DOHH2 (cell line): ENCODE data around the gene ADIPOQ.
"Not testable (repeated sequence)": the region's sequence is repeated elsewhere in the genome, so short reads cannot be mapped to it uniquely, and the experiment has no call there.

Experiments used
- H3F3A ChIP-seq: fragments of 200-600 bp; sonication (generic), shearing (Covaris generic); 2 replicates; pipeline ENCODE4 v1.6.0; 2016; ENCODE audit warnings: antibody characterized with exemption, mild to moderate bottlenecking; ENCODE audit not compliant: control insufficient read depth, insufficient read depth
- H3K27ac ChIP-seq: fragments of 200-600 bp; sonication (generic); 2 replicates; pipeline ENCODE4 v1.5.1; 2014; ENCODE audit warnings: low read depth, mild to moderate bottlenecking, low read length, moderate library complexity
- H3K27me3 ChIP-seq: fragments of 200-600 bp; sonication (generic); 2 replicates; pipeline ENCODE4 v1.6.1; 2014; ENCODE audit warnings: mild to moderate bottlenecking, low read length, mixed read lengths; ENCODE audit not compliant: control insufficient read depth
- H3K36me3 ChIP-seq: fragments of 200-600 bp; sonication (generic); 2 replicates; pipeline ENCODE4 v1.6.1; 2014; ENCODE audit warnings: mild to moderate bottlenecking, low read length, moderate library complexity, mixed read lengths; ENCODE audit not compliant: control insufficient read depth
- H3K4me1 ChIP-seq: fragments of 200-600 bp; sonication (generic); 2 replicates; pipeline ENCODE4 v1.6.1; 2014; ENCODE audit warnings: mild to moderate bottlenecking, low read length, mixed read lengths; ENCODE audit not compliant: control insufficient read depth
- H3K4me2 ChIP-seq: fragments of 200-600 bp; sonication (generic); 2 replicates; pipeline ENCODE4 v1.6.0; 2014; ENCODE audit warnings: mild to moderate bottlenecking, low read length, moderate library complexity
- H3K4me3 ChIP-seq: fragments of 200-600 bp; sonication (generic); 2 replicates; pipeline ENCODE4 v1.5.1; 2014; ENCODE audit warnings: mild to moderate bottlenecking, low read length, mixed read lengths
- H3K79me2 ChIP-seq: fragments of 200-600 bp; sonication (generic); 2 replicates; pipeline ENCODE4 v1.6.1; 2014; ENCODE audit warnings: mild to moderate bottlenecking, low read length, mixed read lengths; ENCODE audit not compliant: control insufficient read depth
- H3K9me2 ChIP-seq: fragments of 200-600 bp; sonication (generic); replicated peaks from 2 replicates; pipeline ENCODE4 v1.6.1; 2014; ENCODE audit warnings: mild to moderate bottlenecking, low read length, mixed read lengths; ENCODE audit not compliant: control insufficient read depth
- H3K9me3 ChIP-seq: fragments of 200-600 bp; sonication (generic); 2 replicates; pipeline ENCODE4 v1.6.1; 2014; ENCODE audit warnings: antibody characterized with exemption, low read length, mixed read lengths; ENCODE audit not compliant: control insufficient read depth, insufficient read depth
- H4K20me1 ChIP-seq: fragments of 200-600 bp; sonication (generic); 2 replicates; pipeline ENCODE4 v1.6.0; 2014; ENCODE audit warnings: low read depth, mild to moderate bottlenecking, antibody characterized with exemption, low read length, moderate library complexity; ENCODE audit not compliant: control insufficient read depth, insufficient read depth
- CTCF ChIP-seq: fragments of 200-600 bp; sonication (generic); IDR thresholded peaks from one replicate; pipeline ENCODE4 v1.5.1; 2014; ENCODE audit warnings: antibody characterized with exemption, mild to moderate bottlenecking, low read depth, low read length; ENCODE audit not compliant: poor library complexity, severe bottlenecking
- EZH2phosphoT487 ChIP-seq: fragments of 200-600 bp; sonication (generic); IDR thresholded peaks from 2 replicates; pipeline ENCODE4 v1.6.1; 2017; ENCODE audit warnings: borderline replicate concordance, mild to moderate bottlenecking, antibody characterized with exemption, low read length, moderate library complexity, mixed read lengths

ADIPOQ gene

GRCh38 chr3:186890911-186891310 is 48.4 kb downstream of the ADIPOQ start:
- H3K4me2 ChIP-seq, result no peak overlapping the region
- no peaks in the 10 kb centered on the region for H3K9me2 ChIP-seq
- H4K20me1 ChIP-seq, result no peaks in the 10 kb centered on the region
- H3F3A ChIP-seq, result no peaks in the 10 kb centered on the region
- H3K27ac ChIP-seq, result no peak overlapping the region
- peaks cover 19% of the 10 kb centered on the region for H3K27me3 ChIP-seq
- no peaks in the 10 kb centered on the region for H3K36me3 ChIP-seq
- H3K9me3 ChIP-seq, result no peaks in the 10 kb centered on the region
- no peak for TF ChIP-seq EZH2phosphoT487
- no peak for TF ChIP-seq CTCF
- no peaks in the 10 kb centered on the region for H3K79me2 ChIP-seq
- H3K4me3 ChIP-seq, result no peak overlapping the region
- no peaks in the 10 kb centered on the region for H3K4me1 ChIP-seq

GRCh38 chr3:186893071-186893470 is 50.6 kb downstream of the ADIPOQ start:
- H3K9me3 ChIP-seq, H3K36me3 ChIP-seq, H3K4me1 ChIP-seq, H4K20me1 ChIP-seq, H3K9me2 ChIP-seq, H3K4me2 ChIP-seq, H3F3A ChIP-seq, H3K79me2 ChIP-seq, H3K27ac ChIP-seq, H3K4me3 ChIP-seq: not testable (repeated sequence)
- H3K27me3 ChIP-seq, result peaks cover 15% of the 10 kb centered on the region

GRCh38 chr3:186895406-186895805 is 52.9 kb downstream of the ADIPOQ start:
- H3K79me2 ChIP-seq, result no peaks in the 10 kb centered on the region
- no peaks in the 10 kb centered on the region for H4K20me1 ChIP-seq
- no peak overlapping the region for H3K27ac ChIP-seq
- no peak overlapping the region for H3K4me2 ChIP-seq
- no peak overlapping the region for H3K4me3 ChIP-seq
- H3K4me1 ChIP-seq, result no peaks in the 10 kb centered on the region
- no peaks in the 10 kb centered on the region for H3K9me2 ChIP-seq
- no peaks in the 10 kb centered on the region for H3K9me3 ChIP-seq
- peaks cover 5% of the 10 kb centered on the region for H3K27me3 ChIP-seq
- TF ChIP-seq EZH2phosphoT487 (no peak), CTCF (no peak)
- no peaks in the 10 kb centered on the region for H3F3A ChIP-seq
- H3K36me3 ChIP-seq, result no peaks in the 10 kb centered on the region

- H3K4me2 ChIP-seq, result no peak overlapping the region
- H3K9me3 ChIP-seq, result no peaks in the 10 kb centered on the region
- no peaks in the 10 kb centered on the region for H3K36me3 ChIP-seq
- TF ChIP-seq EZH2phosphoT487, result no peak
- no peak for TF ChIP-seq CTCF
- no peak overlapping the region for H3K27ac ChIP-seq
- no peak overlapping the region for H3K4me3 ChIP-seq
- peaks cover 2% of the 10 kb centered on the region for H3K27me3 ChIP-seq
- H3K9me2 ChIP-seq, result no peaks in the 10 kb centered on the region
- H3K4me1 ChIP-seq, result no peaks in the 10 kb centered on the region
- no peaks in the 10 kb centered on the region for H3F3A ChIP-seq
- H4K20me1 ChIP-seq, result no peaks in the 10 kb centered on the region
- no peaks in the 10 kb centered on the region for H3K79me2 ChIP-seq
These were observed 53.5 kb downstream of the ADIPOQ start for GRCh38 chr3:186896006-186896405.
